HG03039 (cell line): Measurements from ENCODE around the gene G6PC1.

Experiments used
- ATAC-seq: cut with Tn5 transposase; IDR thresholded peaks from one replicate; pipeline ENCODE4 v1.9.1; 2021; ENCODE audit warnings: mild to moderate bottlenecking, moderate library complexity; ENCODE audit not compliant: unreplicated experiment

G6PC1 gene

DNA sequence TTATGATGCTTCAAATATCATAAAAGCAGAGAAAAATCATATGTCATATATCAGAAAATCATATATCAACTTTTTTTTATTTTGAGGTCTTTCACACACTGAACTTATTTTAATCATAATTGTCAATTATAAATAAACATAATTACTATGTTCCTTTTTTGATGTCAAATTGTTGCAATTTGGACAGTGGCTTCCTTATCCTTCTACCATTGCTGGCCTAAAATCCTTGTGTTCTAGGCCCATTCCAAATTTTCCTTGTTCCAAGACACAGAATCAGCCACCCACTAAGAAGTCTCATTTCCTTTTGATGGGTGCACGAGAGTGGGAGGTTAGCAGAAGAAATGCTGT lies 28.9 kb downstream of the G6PC1 start:
- no peak for ATAC-seq

GRCh38 chr17:42937712-42938596 lies 37.4 kb downstream of the G6PC1 start:
- no peak for ATAC-seq

- no peak for ATAC-seq
These were observed 43.6 kb downstream of the G6PC1 start for GRCh38 chr17:42944211-42944610.

GRCh38 chr17:42946812-42947211 lies 46.2 kb downstream of the G6PC1 start:
- no peak for ATAC-seq

- ATAC-seq = no peak
These were observed 49.6 kb downstream of the G6PC1 start for GRCh38 chr17:42950044-42950783.
